Fibroblast of lung (primary cell): ENCODE results near the gene GJD3. TPM values are rescaled to one million over a fixed set of nuclear protein-coding genes. Genes with fewer than 3 reads are reported as not detected.

Experiments used
- DNase-seq, 2 donors: peaks; one replicate each; pipeline versions ENCODE4 v3.0.0 to v3.0.0-alpha.2; 2010; ENCODE audit warnings: low read depth in 2 of 2
- H2AFZ ChIP-seq: 2 replicates; pipeline ENCODE4 v1.5.1; 2012; ENCODE audit warnings: low read length, control low read depth, inconsistent platforms
- H3K27ac ChIP-seq: 2 replicates; pipeline ENCODE4 v1.5.1; 2011; ENCODE audit warnings: low read length, control low read depth; ENCODE audit not compliant: insufficient read depth
- H3K27me3 ChIP-seq: 2 replicates; pipeline ENCODE4 v1.5.1; 2011; ENCODE audit warnings: mild to moderate bottlenecking, low read length; ENCODE audit not compliant: control insufficient read depth, insufficient read depth
- H3K36me3 ChIP-seq: 2 replicates; pipeline ENCODE4 v1.5.1; 2011; ENCODE audit warnings: low read length; ENCODE audit not compliant: control insufficient read depth, insufficient read depth
- H3K4me1 ChIP-seq: 2 replicates; pipeline ENCODE4 v1.5.1; 2011; ENCODE audit warnings: low read length; ENCODE audit not compliant: control insufficient read depth, insufficient read depth; ENCODE audit errors: extremely low read depth
- H3K4me2 ChIP-seq: 2 replicates; pipeline ENCODE4 v1.5.1; 2011; ENCODE audit warnings: low read length, control low read depth; ENCODE audit not compliant: insufficient read depth; ENCODE audit errors: extremely low read depth
- H3K4me3 ChIP-seq, 4 experiments: fragments of 200-600 bp in 1 of 4; sonication (generic) in 1 of 4; replicated peaks in 1 of 4; 2 replicates each; pipeline ENCODE4 v1.5.1; 2011 to 2016; ENCODE audit warnings: low read length in 4 of 4, low read depth in 3 of 4, mild to moderate bottlenecking in 3 of 4, control low read depth in 2 of 4, inconsistent platforms in 1 of 4, mixed read lengths in 1 of 4; ENCODE audit not compliant: insufficient read depth in 1 of 4; ENCODE audit errors: control extremely low read depth in 1 of 4
- H3K79me2 ChIP-seq: 2 replicates; pipeline ENCODE4 v1.5.1; 2012; ENCODE audit warnings: mild to moderate bottlenecking, low read length, inconsistent platforms; ENCODE audit not compliant: control insufficient read depth, insufficient read depth
- H3K9ac ChIP-seq: 2 replicates; pipeline ENCODE4 v1.5.1; 2011; ENCODE audit warnings: mild to moderate bottlenecking, low read length, control low read depth; ENCODE audit not compliant: insufficient read depth
- H3K9me3 ChIP-seq: 2 replicates; pipeline ENCODE4 v1.5.1; 2012; ENCODE audit warnings: low read depth, low read length; ENCODE audit not compliant: control insufficient read depth, insufficient read depth
- H4K20me1 ChIP-seq: 2 replicates; pipeline ENCODE4 v1.5.1; 2011; ENCODE audit warnings: low read length; ENCODE audit not compliant: control insufficient read depth, insufficient read depth; ENCODE audit errors: extremely low read depth
- CTCF ChIP-seq, 2 donors: IDR thresholded peaks in 1 of 2; conservative IDR thresholded peaks in 1 of 2; 1 replicate in 1 of 2; 2 replicates in 1 of 2; pipeline ENCODE4 v1.5.1; 2011 to 2012; ENCODE audit warnings: low read length in 2 of 2, control low read depth in 1 of 2, inconsistent platforms in 1 of 2, low read depth in 1 of 2, mild to moderate bottlenecking in 1 of 2
- EZH2 ChIP-seq: IDR thresholded peaks from 2 replicates; pipeline ENCODE4 v1.5.1; 2012; ENCODE audit warnings: low read length, control low read depth, mild to moderate bottlenecking; ENCODE audit errors: missing control alignments
- polyA plus RNA-seq, 2 donors: library from polyadenylated mRNA; depleted of rRNA in 1 of 2; stranded (reverse) in 1 of 2; unstranded in 1 of 2; fragments of >200 nt; gene quantifications; 2 replicates each; pipeline ENCODE4 v1.2.1, GENCODE V29; 2011 to 2012; ENCODE audit warnings: missing spikeins in 1 of 2
- total RNA-seq: library from RNA; depleted of rRNA; stranded (reverse); fragments of >200 nt; gene quantifications from 2 replicates; pipeline ENCODE4 v1.2.1, GENCODE V29; 2014

GJD3 gene
- total and polyA plus RNA-seq, 2 donors (not counting 1 experiment from before 2014, with no cell fraction given): 0.99 to 4.3 TPM

- H3K9me3 ChIP-seq: no peaks in the 10 kb centered on the region
- no peak overlapping the region for H3K4me2 ChIP-seq
- H3K36me3 ChIP-seq: peaks cover 20% of the 10 kb centered on the region
- no peaks in the 10 kb centered on the region for H3K27me3 ChIP-seq
- no peak for TF ChIP-seq CTCF (conservative IDR thresholded peaks at IDR 0.05 in 1 of 2, IDR thresholded peaks at IDR 0.05 in 1 of 2; ENCODE audit: low read depth in 1 of 2, low read length in 2 of 2)
- TF ChIP-seq EZH2: no peak
- H4K20me1 ChIP-seq: no peaks in the 10 kb centered on the region
- DNase-seq: no peak
- no peak overlapping the region for H2AFZ ChIP-seq
- H3K27ac ChIP-seq: no peak overlapping the region
- H3K9ac ChIP-seq: no peak overlapping the region
- peaks cover 57% of the 10 kb centered on the region for H3K4me1 ChIP-seq
- H3K79me2 ChIP-seq: peaks cover 32% of the 10 kb centered on the region
- H3K4me3 ChIP-seq: no peak overlapping the region
These were observed 16.4 kb downstream of the GJD3 start for GRCh38 chr17:40348136-40348504.

GRCh38 chr17:40347319-40348135 lies 17.0 kb downstream of the GJD3 start:
- Histone ChIP-seq H3K27ac (no peak overlapping the region), H3K27me3 (no peaks in the 10 kb centered on the region), H3K9ac (no peak overlapping the region), H4K20me1 (no peaks in the 10 kb centered on the region), H3K4me1 (peaks cover 57% of the 10 kb centered on the region), H3K4me3 (no peak overlapping the region), H2AFZ (no peak overlapping the region), H3K4me2 (peak overlapping the region; percentile 29), H3K36me3 (peaks cover 17% of the 10 kb centered on the region), H3K9me3 (no peaks in the 10 kb centered on the region), H3K79me2 (peaks cover 32% of the 10 kb centered on the region)
- TF ChIP-seq CTCF (conservative IDR thresholded peaks at IDR 0.05 in 1 of 2, IDR thresholded peaks at IDR 0.05 in 1 of 2; ENCODE audit: low read depth in 1 of 2, low read length in 2 of 2): no peak
- TF ChIP-seq EZH2: no peak
- DNase-seq: no peak

GRCh38 chr17:40346765-40347158 lies 17.8 kb downstream of the GJD3 start:
- H3K36me3 ChIP-seq: peaks cover 12% of the 10 kb centered on the region
- H3K27ac ChIP-seq: no peak overlapping the region
- no peaks in the 10 kb centered on the region for H4K20me1 ChIP-seq
- H3K9ac ChIP-seq: no peak overlapping the region
- peak overlapping the region in 1 of 4 experiments; percentile 20 for H3K4me3 ChIP-seq
- H3K79me2 ChIP-seq: peaks cover 32% of the 10 kb centered on the region
- peaks cover 57% of the 10 kb centered on the region for H3K4me1 ChIP-seq
- H2AFZ ChIP-seq: no peak overlapping the region
- no peaks in the 10 kb centered on the region for H3K9me3 ChIP-seq
- no peak overlapping the region for H3K4me2 ChIP-seq
- TF ChIP-seq CTCF (conservative IDR thresholded peaks at IDR 0.05 in 1 of 2, IDR thresholded peaks at IDR 0.05 in 1 of 2; ENCODE audit: low read depth in 1 of 2, low read length in 2 of 2): no peak
- no peak for TF ChIP-seq EZH2
- no peak for DNase-seq
- no peaks in the 10 kb centered on the region for H3K27me3 ChIP-seq
